ENCODE data around the gene CLIP4.

DNA sequence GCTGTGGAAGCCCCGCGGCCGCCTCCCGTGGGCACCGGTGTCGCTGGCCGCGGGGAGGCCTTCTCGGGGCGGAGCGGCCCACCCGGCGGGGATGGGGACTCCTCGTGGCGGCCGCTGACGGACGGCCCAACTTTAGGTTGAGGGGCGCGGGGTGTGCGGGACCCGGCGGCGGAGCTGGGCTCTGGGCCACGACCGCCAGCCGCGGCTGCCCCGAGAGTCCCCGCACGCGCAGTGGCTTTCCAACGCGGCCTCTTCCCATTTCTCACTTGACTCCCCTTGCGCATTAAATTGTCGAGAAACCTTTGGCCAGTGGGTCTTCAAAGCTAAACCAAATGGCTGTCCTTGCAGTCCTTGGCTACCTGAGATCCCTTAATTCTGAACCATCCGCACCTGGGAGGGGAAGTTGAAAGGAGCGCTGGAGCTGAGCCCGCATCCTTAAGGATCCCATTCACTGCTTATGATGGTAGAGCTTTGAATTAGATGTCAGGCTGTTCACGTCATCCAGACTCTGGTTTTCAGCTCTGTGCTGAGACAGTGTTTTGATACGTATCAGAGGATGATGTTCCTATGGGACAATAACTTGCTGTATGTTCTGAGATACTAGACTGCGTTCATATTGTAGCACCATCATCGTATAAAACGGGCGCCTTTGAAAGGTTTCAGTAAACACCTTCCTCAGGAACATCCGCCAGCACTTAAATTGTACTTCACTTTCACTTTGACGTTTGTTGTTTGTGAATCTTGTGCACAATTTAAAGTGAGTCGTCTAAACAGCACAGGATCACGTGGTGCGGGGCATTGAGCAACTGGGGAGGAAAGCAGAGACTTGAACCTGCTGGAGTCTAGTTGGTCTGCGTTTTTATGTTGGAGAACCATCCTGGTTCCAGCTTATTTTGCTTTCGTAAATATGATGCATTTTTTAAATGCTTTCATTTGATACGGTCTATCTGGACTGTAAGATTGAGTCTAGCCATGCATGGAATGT, 874 bp downstream of the CLIP4 start:
- TF ChIP-seq POLR2A (IDR thresholded peaks at IDR 0.05; ENCODE audit: low read depth, low read length) (no peak), POLR2AphosphoS5 (IDR thresholded peaks at IDR 0.05; ENCODE audit: low read depth, low read length) (0 out of 2 replicates have a peak, but pooled peaks have one; percentile 46)
